Psoas muscle (tissue), 8 donors: Measurements from ENCODE around the gene FRY. TPM values are rescaled to one million over a fixed set of nuclear protein-coding genes. Genes with fewer than 3 reads are reported as not detected.

Source experiments
- ATAC-seq, 4 donors: fragments of 200-7000 bp; cut with Tn5 transposase; one replicate each; pipeline ENCODE4 v1.9.1; 2020; ENCODE audit warnings: moderate library complexity in 3 of 4, mild to moderate bottlenecking in 2 of 4
- DNase-seq, 2 donors: peaks; one replicate each; pipeline ENCODE4 v3.0.0-alpha.2; 2020
- H3K27ac ChIP-seq: fragments of 200-600 bp; one replicate; pipeline ENCODE4 v1.8.0; 2022
- H3K27me3 ChIP-seq, 3 donors: fragments of 200-600 bp in 1 of 3; one replicate each; pipeline versions ENCODE4 v1.6.1 to v1.8.0; 2013 to 2022; ENCODE audit warnings: low read length in 2 of 3, mild to moderate bottlenecking in 2 of 3, moderate library complexity in 1 of 3; ENCODE audit not compliant: insufficient read depth in 3 of 3
- H3K36me3 ChIP-seq, 2 donors: fragments of 200-600 bp in 1 of 2; one replicate each; pipeline versions ENCODE4 v1.6.1 to v1.8.0; 2013 to 2022; ENCODE audit warnings: low read depth in 1 of 2, mild to moderate bottlenecking in 1 of 2, moderate library complexity in 1 of 2; ENCODE audit not compliant: insufficient read depth in 1 of 2
- H3K4me1 ChIP-seq: fragments of 200-600 bp; one replicate; pipeline ENCODE4 v1.8.0; 2022
- H3K4me3 ChIP-seq: fragments of 200-600 bp; one replicate; pipeline ENCODE4 v1.8.0; 2022; ENCODE audit warnings: mild to moderate bottlenecking
- H3K9me3 ChIP-seq: fragments of 200-600 bp; one replicate; pipeline ENCODE4 v1.8.0; 2022
- WGBS, 3 donors: extraction: QIAGEN DNeasy Blood & Tissue Kit; methylation state at CpG; one replicate each; pipeline versions ENCODE4 v1.1.6 to v1.1.7; 2013; 5-methylcytosine and 5-hydroxymethylcytosine counted together
- intact Hi-C, 2 donors: fragments of 100-400 bp; cut with DNase I; formaldehyde crosslinking; loops; one replicate each; pipeline versions ENCODE4 v1.11.0 to v1.14.2; 2022
- polyA plus RNA-seq, 3 donors: library from polyadenylated mRNA; stranded (reverse); fragments of 200-250 nt; gene quantifications; one replicate each; pipeline ENCODE4 v1.2.3, GENCODE V29; 2013
- total RNA-seq, 4 donors: library from RNA; stranded (reverse); fragmentation: NEBNext Ultra II Directional in 2 of 4; extraction: Animal tissue kit (Norgen Biotek cat#: 25700) in 2 of 4; gene quantifications; one replicate each; pipeline versions ENCODE4 v1.2.1 to v1.2.4, GENCODE V29; 2021 to 2023
- TF ChIP-seq, protein P1 (sequence below): fragments of 200-600 bp; IDR thresholded peaks from one replicate; pipeline ENCODE4 v1.8.0; 2022; ENCODE audit warnings: antibody characterized with exemption
- donor health status: healthy with polysubstance abuse.
- donor health status: DM: no; HTN: no; CAD: no; lungs with moderate emphysema.
- donor health status: Bipolar disorder and iron deficiency.
- donor health status: healthy.
- donor health status: DM: yes; HTN: yes; CAD: no.
- donor health status: DM: no; HTN: no; CAD: no.
- donor health status: DM: no; HTN: no; CAD: no.
- donor health status: DM: yes; HTN: yes; CAD: no.

The FRY gene
- total and polyA plus RNA-seq, 7 donors: 7.1 to 56.9 (median 24.0) TPM

DNA sequence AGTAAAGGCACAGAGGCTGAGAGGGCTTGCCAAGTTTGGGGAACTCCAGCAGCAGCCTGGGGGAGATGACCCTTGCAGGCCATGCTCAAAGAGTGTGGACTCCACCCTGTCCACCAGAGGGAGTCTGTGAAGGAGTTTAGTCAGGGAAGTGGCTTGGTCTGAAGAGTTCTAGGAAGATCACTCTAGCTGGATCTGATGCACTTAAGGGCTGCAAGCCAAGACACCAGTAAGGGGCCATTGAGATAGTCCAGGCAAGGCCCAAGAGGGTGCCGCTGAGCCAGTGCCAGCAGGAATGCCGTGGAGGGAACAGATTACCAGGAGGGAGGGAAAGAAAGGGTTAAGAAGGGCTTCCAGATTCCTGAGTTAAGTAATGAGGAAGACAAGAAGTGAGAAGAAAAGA is 214.9 kb downstream of the FRY start:
- Histone ChIP-seq H3K4me3 (no peak overlapping the region), H3K9me3 (no peaks in the 10 kb centered on the region), H3K4me1 (no peaks in the 10 kb centered on the region), H3K36me3 (peaks cover 0 to 81% of the 10 kb centered on the region in 2 donors), H3K27me3 (no peaks in the 10 kb centered on the region), H3K27ac (no peak overlapping the region)
- 61 to 73% (median 70%) methylated on average over 2 of the region's 2 CpGs for WGBS, 3 donors
- DNase-seq (peak in 1 of 2 donors; percentile 38), ATAC-seq (peak; percentile 61 to 88 (median 84))
- intact Hi-C loops: loop anchor here in 1 of 2 donors (2.0 kb wide), 1 partner anchor 64 kb away; no protein-coding TSS in a partner anchor
- TF ChIP-seq, protein P1, sequence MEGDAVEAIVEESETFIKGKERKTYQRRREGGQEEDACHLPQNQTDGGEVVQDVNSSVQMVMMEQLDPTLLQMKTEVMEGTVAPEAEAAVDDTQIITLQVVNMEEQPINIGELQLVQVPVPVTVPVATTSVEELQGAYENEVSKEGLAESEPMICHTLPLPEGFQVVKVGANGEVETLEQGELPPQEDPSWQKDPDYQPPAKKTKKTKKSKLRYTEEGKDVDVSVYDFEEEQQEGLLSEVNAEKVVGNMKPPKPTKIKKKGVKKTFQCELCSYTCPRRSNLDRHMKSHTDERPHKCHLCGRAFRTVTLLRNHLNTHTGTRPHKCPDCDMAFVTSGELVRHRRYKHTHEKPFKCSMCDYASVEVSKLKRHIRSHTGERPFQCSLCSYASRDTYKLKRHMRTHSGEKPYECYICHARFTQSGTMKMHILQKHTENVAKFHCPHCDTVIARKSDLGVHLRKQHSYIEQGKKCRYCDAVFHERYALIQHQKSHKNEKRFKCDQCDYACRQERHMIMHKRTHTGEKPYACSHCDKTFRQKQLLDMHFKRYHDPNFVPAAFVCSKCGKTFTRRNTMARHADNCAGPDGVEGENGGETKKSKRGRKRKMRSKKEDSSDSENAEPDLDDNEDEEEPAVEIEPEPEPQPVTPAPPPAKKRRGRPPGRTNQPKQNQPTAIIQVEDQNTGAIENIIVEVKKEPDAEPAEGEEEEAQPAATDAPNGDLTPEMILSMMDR: peak; percentile 66

DNA sequence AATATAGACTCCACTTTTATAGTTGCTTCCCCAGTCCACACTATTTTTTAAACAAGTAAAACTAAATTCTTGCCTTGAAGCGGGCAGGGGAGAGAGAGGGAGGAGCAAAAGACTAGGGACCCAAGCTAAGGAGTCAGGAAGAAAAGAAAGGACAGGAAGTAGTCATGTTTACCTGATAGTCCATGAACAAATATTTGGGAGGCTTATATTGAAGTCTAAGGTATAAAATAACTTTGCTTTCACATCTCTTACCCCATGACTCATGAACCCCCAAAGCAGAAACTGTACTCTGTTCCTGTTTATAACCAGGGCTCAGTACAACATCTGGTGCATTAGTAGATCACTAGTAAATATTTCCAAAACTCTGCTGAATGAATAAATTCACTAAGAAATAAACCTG is 216.3 kb downstream of the FRY start:
- Histone ChIP-seq H3K27ac (no peak overlapping the region), H3K36me3 (peaks cover 0 to 73% of the 10 kb centered on the region in 2 donors)

DNA sequence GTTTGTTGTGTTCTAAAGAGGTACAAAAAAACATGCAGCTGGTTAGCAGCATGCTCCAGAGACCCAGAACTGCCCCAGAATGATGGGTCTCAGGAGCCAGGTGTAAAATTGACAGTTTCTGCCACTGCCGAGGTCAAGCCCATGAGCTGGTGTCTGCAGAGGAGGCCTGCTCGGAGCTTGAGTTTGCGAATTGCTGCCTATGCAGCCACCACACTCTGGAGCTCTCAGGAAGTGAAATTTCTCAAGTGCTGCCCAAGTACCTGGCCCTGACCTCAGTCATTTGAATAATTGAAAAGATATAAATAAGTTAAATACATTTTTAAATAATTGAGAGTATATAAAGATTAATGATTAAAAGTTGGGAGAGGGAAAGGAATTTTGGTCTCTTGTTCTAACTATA is 217.2 kb downstream of the FRY start:
- H3K9me3 ChIP-seq: no peaks in the 10 kb centered on the region
- ATAC-seq (no peak), DNase-seq (no peak)
- H3K27ac ChIP-seq: no peak overlapping the region
- WGBS, 3 donors: 83 to 92% (median 87%) methylated on average over 3 of the region's 3 CpGs
- H3K4me3 ChIP-seq: no peak overlapping the region
- TF ChIP-seq, protein P1: no peak
- peaks cover 12% of the 10 kb centered on the region for H3K4me1 ChIP-seq
- H3K27me3 ChIP-seq: no peaks in the 10 kb centered on the region
- intact Hi-C loops: no loop called here
- H3K36me3 ChIP-seq: peaks cover 0 to 65% of the 10 kb centered on the region in 2 donors

More for the DNA sequence above, 216.3 kb downstream of the FRY start:
- Histone ChIP-seq H3K9me3 (no peaks in the 10 kb centered on the region), H3K4me3 (no peak overlapping the region), H3K4me1 (peaks cover 5% of the 10 kb centered on the region), H3K27me3 (no peaks in the 10 kb centered on the region)
- ATAC-seq (no peak), DNase-seq (no peak)
- TF ChIP-seq, protein P1: no peak
- 0 to 89% methylated on average over 1 of the region's 1 CpG; no CpG with 5 or more reads in 1 of the 3 donors for WGBS, 3 donors
- intact Hi-C loops: loop anchor here in 1 of 2 donors (2.0 kb wide), 1 partner anchor 63 kb away; no protein-coding TSS in a partner anchor

DNA sequence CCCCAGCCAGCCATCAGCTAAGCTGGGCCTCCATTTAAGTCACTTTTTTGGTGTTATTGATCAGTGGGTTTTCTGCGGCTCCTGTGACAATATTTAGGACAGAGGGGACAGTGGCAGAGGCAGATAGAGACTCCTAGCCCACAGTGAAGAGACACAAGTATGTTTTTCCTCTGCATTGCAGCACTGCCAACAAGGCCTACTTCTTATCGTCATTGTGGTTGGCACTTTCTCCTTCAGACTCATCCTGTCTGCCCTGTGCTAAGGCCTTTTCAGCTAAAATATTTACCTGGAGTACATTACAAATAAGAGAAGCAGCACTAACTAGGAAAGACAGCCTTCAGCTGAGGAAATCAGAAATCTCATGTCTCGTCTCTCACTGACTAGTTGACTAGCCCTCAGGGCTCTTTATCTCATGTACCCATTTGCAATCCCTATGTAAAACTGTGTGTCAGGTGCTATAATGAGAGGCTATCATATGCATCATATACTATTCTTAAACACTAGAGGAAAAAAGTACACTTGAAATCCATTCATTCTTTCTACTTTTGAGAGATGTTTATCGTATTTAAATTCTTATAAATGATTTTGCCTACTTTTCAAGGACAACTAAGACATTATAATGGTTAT is 221.4 kb downstream of the FRY start:
- no peak for DNase-seq
- peaks cover 16% of the 10 kb centered on the region for H3K4me1 ChIP-seq

More for the DNA sequence above, 221.4 kb downstream of the FRY start:
- TF ChIP-seq, protein P1: no peak
- peak overlapping the region; percentile 71 for H3K27ac ChIP-seq
- H3K36me3 ChIP-seq: peaks cover 0 to 41% of the 10 kb centered on the region in 2 donors
- H3K27me3 ChIP-seq: no peaks in the 10 kb centered on the region
- H3K9me3 ChIP-seq: no peaks in the 10 kb centered on the region
- no peak overlapping the region for H3K4me3 ChIP-seq
- peak; percentile 45 to 76 (median 63) for ATAC-seq
- intact Hi-C loops: no loop called here
- 62 to 82% (median 68%) methylated on average over 4 of the region's 4 CpGs for WGBS, 3 donors
